GM18511 (cell line): ENCODE measurements around the gene ACOT13.
"Not testable (repeated sequence)": the region's sequence is repeated elsewhere in the genome, so short reads cannot be mapped to it uniquely, and the experiment has no call there.

ENCODE experiments used
- ATAC-seq: cut with Tn5 transposase; IDR thresholded peaks from one replicate; pipeline ENCODE4 v1.9.1; 2021; ENCODE audit warnings: mild to moderate bottlenecking, moderate library complexity; ENCODE audit not compliant: unreplicated experiment

Gene ACOT13

GRCh38 chr6:24661759-24662158 is 5.1 kb upstream of the ACOT13 start:
- ATAC-seq = not testable (repeated sequence)

GRCh38 chr6:24662236-24662635 is 4.6 kb upstream of the ACOT13 start:
- no peak for ATAC-seq

- ATAC-seq = no peak
Measured at GRCh38 chr6:24663189-24663588, 3.7 kb upstream of the ACOT13 start.

- no peak for ATAC-seq
Measured at GRCh38 chr6:24664046-24664987, 2.6 kb upstream of the ACOT13 start.

- ATAC-seq = peak; percentile 45
Measured at GRCh38 chr6:24666097-24666640, 708 bp upstream of the ACOT13 start.

GRCh38 chr6:24667378-24667803 is 514 bp downstream of the ACOT13 start:
- peak; percentile 10 for ATAC-seq

- ATAC-seq = not testable (repeated sequence)
Measured at GRCh38 chr6:24668066-24668996, 1.5 kb downstream of the ACOT13 start.

GRCh38 chr6:24668997-24669361 is 2.1 kb downstream of the ACOT13 start:
- no peak for ATAC-seq

GRCh38 chr6:24670492-24670891 is 3.6 kb downstream of the ACOT13 start:
- not testable (repeated sequence) for ATAC-seq

- ATAC-seq = not testable (repeated sequence)
Measured at GRCh38 chr6:24671077-24671476, 4.2 kb downstream of the ACOT13 start.

GRCh38 chr6:24672620-24673182 is 5.8 kb downstream of the ACOT13 start:
- no peak for ATAC-seq

GRCh38 chr6:24673625-24674024 is 6.7 kb downstream of the ACOT13 start:
- no peak for ATAC-seq

GRCh38 chr6:24678792-24679352 is 12.0 kb downstream of the ACOT13 start:
- ATAC-seq = not testable (repeated sequence)

- ATAC-seq = no peak
Measured at GRCh38 chr6:24680582-24680981, 13.7 kb downstream of the ACOT13 start.

- ATAC-seq = no peak
Measured at GRCh38 chr6:24683297-24684296, 16.7 kb downstream of the ACOT13 start.

GRCh38 chr6:24686408-24686807 is 19.5 kb downstream of the ACOT13 start:
- ATAC-seq = no peak

- ATAC-seq = no peak
Measured at GRCh38 chr6:24686946-24687345, 20.1 kb downstream of the ACOT13 start.

GRCh38 chr6:24689964-24690363 is 23.1 kb downstream of the ACOT13 start:
- no peak for ATAC-seq

GRCh38 chr6:24690593-24690992 is 23.7 kb downstream of the ACOT13 start:
- ATAC-seq = no peak
